Lower leg skin (tissue), 4 donors: ENCODE data around the gene ACRBP. TPM values are rescaled to one million over a fixed set of nuclear protein-coding genes. Genes with fewer than 3 reads are reported as not detected.

Experiments
- DNase-seq, 2 donors: peaks; one replicate each; pipeline ENCODE4 v3.0.0-alpha.2; 2019; ENCODE audit warnings: low spot score in 2 of 2
- H3K4me3 ChIP-seq: fragments of 200-600 bp; sonication (generic); 2 replicates; pipeline ENCODE4 v1.5.1; 2017; ENCODE audit warnings: mild to moderate bottlenecking, low read depth; ENCODE audit not compliant: poor library complexity, severe bottlenecking
- POLR2A ChIP-seq, 2 donors: fragments of 450-650 bp; IDR thresholded peaks; one replicate each; pipeline ENCODE4 v1.6.1; 2016 to 2017; ENCODE audit warnings: antibody characterized with exemption in 2 of 2, mild to moderate bottlenecking in 1 of 2, moderate library complexity in 1 of 2
- WGBS, 2 donors: methylation state at CpG; one replicate each; pipeline ENCODE4 v1.1.5; 2018; 5-methylcytosine and 5-hydroxymethylcytosine counted together
- intact Hi-C: fragments of 100-400 bp; cut with DNase I; formaldehyde crosslinking; loops from one replicate; pipeline ENCODE4 v1.15.0; 2023; ENCODE audit warnings: low total_unique reads
- total RNA-seq, 4 donors: library from RNA; depleted of rRNA; stranded (reverse); fragments of >200 nt; gene quantifications; one replicate each; pipeline ENCODE4 v1.1.0, GENCODE V29; 2016
- TF ChIP-seq, protein P1 (sequence below), 3 donors: fragments of 450-650 bp; IDR thresholded peaks; one replicate each; pipeline ENCODE4 v1.5.1; 2016; ENCODE audit warnings: antibody characterized with exemption in 3 of 3, mild to moderate bottlenecking in 3 of 3, moderate library complexity in 2 of 3

Gene ACRBP
- total RNA-seq, 4 donors from 2014 or later = 0.42 to 8.6 (median 0.76) TPM

DNA sequence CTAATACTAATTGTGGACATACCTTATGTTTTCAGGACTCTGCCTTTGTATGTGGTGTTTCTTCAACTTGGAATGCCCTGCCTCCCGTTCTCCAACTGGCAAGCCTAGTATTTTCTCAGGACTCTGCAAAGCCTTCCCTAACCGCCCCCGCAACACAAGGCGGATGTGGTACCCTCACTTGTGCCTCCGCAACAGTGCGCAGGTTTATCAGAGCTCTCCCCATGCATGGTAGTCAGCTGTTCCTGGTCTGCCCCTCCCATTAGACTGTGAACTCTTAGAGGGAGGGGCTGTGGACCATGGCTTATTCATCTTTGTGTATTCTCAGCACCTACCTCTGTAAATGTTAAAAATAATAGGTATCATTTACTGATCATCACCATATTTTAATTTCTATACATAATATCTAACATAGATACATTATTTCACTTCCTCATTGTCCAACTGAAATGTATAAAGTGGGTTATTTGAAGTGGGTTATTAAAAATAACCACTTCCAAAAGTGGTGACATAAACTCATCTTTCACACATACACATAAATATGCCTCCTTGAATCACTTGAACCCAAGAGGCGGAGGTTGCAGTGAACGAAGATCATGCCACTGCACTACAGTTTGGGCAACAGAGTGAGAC lies 20.5 kb downstream of the ACRBP start:
- 76 to 78% methylated on average over 8 of the region's 8 CpGs for WGBS, 2 donors
- intact Hi-C loops = no loop called here
- DNase-seq = no peak
- TF ChIP-seq POLR2A (IDR thresholded peaks at IDR 0.05) = no peak
- TF ChIP-seq, protein P1, sequence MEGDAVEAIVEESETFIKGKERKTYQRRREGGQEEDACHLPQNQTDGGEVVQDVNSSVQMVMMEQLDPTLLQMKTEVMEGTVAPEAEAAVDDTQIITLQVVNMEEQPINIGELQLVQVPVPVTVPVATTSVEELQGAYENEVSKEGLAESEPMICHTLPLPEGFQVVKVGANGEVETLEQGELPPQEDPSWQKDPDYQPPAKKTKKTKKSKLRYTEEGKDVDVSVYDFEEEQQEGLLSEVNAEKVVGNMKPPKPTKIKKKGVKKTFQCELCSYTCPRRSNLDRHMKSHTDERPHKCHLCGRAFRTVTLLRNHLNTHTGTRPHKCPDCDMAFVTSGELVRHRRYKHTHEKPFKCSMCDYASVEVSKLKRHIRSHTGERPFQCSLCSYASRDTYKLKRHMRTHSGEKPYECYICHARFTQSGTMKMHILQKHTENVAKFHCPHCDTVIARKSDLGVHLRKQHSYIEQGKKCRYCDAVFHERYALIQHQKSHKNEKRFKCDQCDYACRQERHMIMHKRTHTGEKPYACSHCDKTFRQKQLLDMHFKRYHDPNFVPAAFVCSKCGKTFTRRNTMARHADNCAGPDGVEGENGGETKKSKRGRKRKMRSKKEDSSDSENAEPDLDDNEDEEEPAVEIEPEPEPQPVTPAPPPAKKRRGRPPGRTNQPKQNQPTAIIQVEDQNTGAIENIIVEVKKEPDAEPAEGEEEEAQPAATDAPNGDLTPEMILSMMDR (IDR thresholded peaks at IDR 0.05) = no peak
- no peak overlapping the region for H3K4me3 ChIP-seq

DNA sequence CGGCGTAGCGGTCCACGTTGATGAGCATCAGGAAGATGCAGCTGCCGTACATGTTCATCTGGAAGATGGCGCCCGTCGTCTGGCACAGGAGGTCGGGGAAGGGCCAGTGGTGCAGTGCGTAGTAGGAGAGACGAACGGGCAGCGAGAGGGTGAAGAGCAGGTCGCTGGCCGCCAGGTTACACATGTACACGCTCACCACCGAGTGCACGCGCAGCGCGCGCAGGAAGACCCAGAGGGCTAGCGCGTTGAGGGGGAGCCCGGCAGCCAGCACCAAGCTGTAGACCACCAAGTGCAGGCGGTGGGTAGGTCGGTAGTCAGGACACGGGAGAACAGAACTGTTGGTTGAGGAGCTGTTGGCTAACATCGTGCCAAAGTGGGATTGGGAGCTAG lies 26.4 kb downstream of the ACRBP start:
- TF ChIP-seq, protein P1 (IDR thresholded peaks at IDR 0.05) = no peak
- no peak for TF ChIP-seq POLR2A (IDR thresholded peaks at IDR 0.05)
- intact Hi-C loops = no loop called here
- no peak overlapping the region for H3K4me3 ChIP-seq
- no peak for DNase-seq
- WGBS, 2 donors = 90 to 93% methylated on average over 29 of the region's 29 CpGs

DNA sequence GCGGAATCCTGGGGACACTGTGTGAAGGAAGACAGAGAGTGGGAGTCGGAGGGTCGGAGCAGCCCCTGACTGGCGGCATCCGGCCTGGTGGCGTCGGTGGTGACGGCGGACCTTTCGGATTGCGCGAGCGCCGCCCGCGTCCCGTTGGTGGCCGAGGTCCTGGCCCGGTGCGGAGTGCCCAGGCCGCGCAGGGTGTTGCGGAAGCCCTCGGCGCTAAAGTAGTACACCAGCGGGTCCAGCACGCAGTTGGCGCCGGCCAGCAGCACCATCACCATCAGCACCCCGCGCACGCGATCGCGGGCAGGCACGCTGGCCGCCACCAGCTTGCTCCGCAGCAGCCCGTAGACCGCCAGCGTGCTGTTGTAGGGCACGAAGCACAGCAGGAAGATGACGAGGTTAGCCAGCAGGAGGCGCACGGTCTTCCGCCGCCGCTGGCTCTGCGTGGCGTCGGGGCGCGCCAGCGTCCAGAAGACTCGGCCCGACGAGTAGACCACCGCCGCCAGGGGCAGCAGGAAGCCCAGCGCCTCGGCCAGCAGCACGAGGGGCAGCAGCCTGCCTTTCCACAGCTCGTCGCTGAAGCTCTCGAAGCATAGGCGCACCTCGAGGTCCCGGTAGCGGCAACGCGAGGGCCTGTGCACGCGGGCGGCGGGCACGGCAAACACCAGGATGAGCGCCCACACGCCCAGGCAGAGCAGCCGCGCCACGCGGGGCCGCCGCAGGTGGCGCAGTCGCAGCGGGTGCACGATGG lies 26.9 kb downstream of the ACRBP start:
- intact Hi-C loops = no loop called here
- DNase-seq = no peak
- 59 to 75% methylated on average over 62 to 82 of the region's 88 CpGs for WGBS, 2 donors
- no peak for TF ChIP-seq POLR2A (IDR thresholded peaks at IDR 0.05)
- TF ChIP-seq, protein P1 (IDR thresholded peaks at IDR 0.05) = no peak
- H3K4me3 ChIP-seq = no peak overlapping the region

DNA sequence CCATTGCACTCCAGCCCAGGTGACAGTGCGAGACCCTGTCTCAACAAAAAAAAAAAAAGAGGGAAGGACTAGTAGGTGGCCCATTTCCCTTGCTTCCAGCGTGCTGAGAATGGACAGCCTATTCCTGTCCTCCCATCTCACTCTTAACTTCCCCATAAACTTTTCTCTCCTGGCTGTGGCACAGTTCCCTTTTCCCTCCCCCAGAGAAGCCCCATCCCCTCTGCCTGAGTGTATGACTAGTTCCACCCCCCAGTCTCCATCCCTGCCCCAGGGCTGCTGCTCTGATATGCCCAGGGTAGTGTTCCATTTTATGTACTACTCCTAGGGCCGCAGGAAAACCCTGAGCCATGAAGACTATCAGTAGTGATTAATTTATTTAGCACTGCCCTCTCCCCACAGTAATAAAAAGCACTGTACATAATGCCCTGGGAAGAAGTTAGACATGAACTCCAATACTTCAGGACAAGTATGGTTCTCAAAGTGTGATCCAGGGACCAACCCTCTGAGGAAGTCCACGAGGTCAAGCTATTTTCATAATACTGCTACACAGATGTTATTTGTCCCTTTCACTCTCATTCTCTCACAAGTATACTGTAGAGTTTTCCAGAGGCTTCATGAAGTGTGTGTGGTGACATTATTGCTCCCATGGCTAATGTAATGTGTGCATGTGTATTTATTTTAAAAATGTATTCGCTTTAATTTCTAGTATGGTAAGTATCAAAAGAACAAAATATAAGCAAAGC lies 28.6 kb downstream of the ACRBP start:
- DNase-seq = no peak
- TF ChIP-seq, protein P1 (IDR thresholded peaks at IDR 0.05) = no peak
- TF ChIP-seq POLR2A (IDR thresholded peaks at IDR 0.05) = no peak
- WGBS, 2 donors = 84% methylated on average over 5 of the region's 5 CpGs
- intact Hi-C loops = loop anchor here (5.0 kb wide), 1 partner anchor 209 kb away; the partner anchor contains the start of gene P3H3
- H3K4me3 ChIP-seq = no peak overlapping the region

DNA sequence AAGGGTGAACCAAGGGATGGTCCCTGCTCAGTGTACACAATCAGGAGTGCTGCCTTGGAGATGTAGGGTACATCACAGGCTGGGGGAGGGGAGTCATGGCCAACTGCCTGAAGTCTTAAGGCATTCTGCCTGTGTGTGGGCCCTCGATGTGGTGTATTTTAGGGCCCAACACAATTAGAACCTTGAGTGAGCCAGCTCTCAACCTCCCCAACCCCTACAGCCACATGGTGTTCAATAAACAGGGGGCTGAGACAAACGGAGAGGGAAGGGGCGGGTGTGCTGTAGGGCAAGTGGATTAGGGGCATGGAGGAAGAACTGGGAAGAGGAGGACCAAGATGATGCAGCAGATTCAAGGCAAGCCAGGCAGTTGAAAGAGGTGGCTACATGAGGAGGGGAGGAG lies 31.4 kb downstream of the ACRBP start:
- DNase-seq = no peak
- intact Hi-C loops = loop anchor here (5.0 kb wide), 1 partner anchor 211 kb away; the partner anchor contains the start of gene P3H3
- no peak overlapping the region for H3K4me3 ChIP-seq
- 49 to 53% methylated on average over 3 of the region's 3 CpGs for WGBS, 2 donors
- TF ChIP-seq, protein P1 (IDR thresholded peaks at IDR 0.05) = no peak
- TF ChIP-seq POLR2A (IDR thresholded peaks at IDR 0.05) = no peak
